K562 (cell line): ENCODE data around the gene DUSP10. TPM values are rescaled to one million over a fixed set of nuclear protein-coding genes. Genes with fewer than 3 reads are reported as not detected.
A peak's percentile ranks its signal among the peaks of the same experiment; 100 is the strongest.

Experiments used
- BHLHE40 ChIP-seq: IDR thresholded peaks from 2 replicates; pipeline ENCODE4 v1.6.1; 2011; ENCODE audit warnings: low read length, improper control_type of control experiment
- BRD9 ChIP-seq: fragments of 450-650 bp; IDR thresholded peaks from 2 replicates; pipeline ENCODE4 v1.6.1; 2018; ENCODE audit warnings: low read depth; ENCODE audit not compliant: partially characterized antibody
- HDAC1 ChIP-seq, 2 experiments: fragments of 450-650 bp; IDR thresholded peaks; 2 replicates each; pipeline ENCODE4 v1.6.1; 2016 to 2017; ENCODE audit warnings: inconsistent platforms in 1 of 2, mild to moderate bottlenecking in 1 of 2, moderate library complexity in 1 of 2
- JUND ChIP-seq, 2 experiments: IDR thresholded peaks; 2 replicates in 1 of 2; 3 replicates in 1 of 2; pipeline ENCODE4 v1.6.1; 2011; ENCODE audit warnings: borderline replicate concordance in 2 of 2, low read depth in 2 of 2, low read length in 2 of 2, improper control_type of control experiment in 1 of 2, missing biosample characterization in 1 of 2, missing genetic modification characterization in 1 of 2, missing genetic modification reagents in 1 of 2
- KAT8 ChIP-seq: fragments of 450-650 bp; IDR thresholded peaks from 2 replicates; pipeline ENCODE4 v1.6.1; 2016; ENCODE audit warnings: low read depth, mild to moderate bottlenecking
- NBN ChIP-seq: fragments of 450-650 bp; IDR thresholded peaks from 2 replicates; pipeline ENCODE4 v1.6.1; 2016; ENCODE audit warnings: low read depth, mild to moderate bottlenecking
- NR1H2 ChIP-seq: sonication (generic); formaldehyde crosslinking; IDR thresholded peaks from 2 replicates; pipeline ENCODE4 v1.4.0; 2020; ENCODE audit warnings: mild to moderate bottlenecking, missing genetic modification reagents
- PURB ChIP-seq: sonication (generic); formaldehyde crosslinking; IDR thresholded peaks from 2 replicates; pipeline ENCODE4 v1.9.0; 2021; ENCODE audit warnings: low read depth, mild to moderate bottlenecking, missing genetic modification reagents
- RNF2 ChIP-seq: sonication (generic); IDR thresholded peaks from 2 replicates; pipeline ENCODE4 v1.6.1; 2016
- SREBF2 ChIP-seq: sonication (generic); formaldehyde crosslinking; IDR thresholded peaks from 2 replicates; pipeline ENCODE4 v1.4.0; 2020; ENCODE audit warnings: mild to moderate bottlenecking, missing genetic modification reagents
- TEAD2 ChIP-seq: fragments of 450-650 bp; IDR thresholded peaks from 2 replicates; pipeline ENCODE4 v1.6.1; 2016; ENCODE audit warnings: missing genetic modification characterization, control low read depth, missing compliant biosample characterization
- ZKSCAN8 ChIP-seq: fragments of 200-800 bp; sonication (Bioruptor generic); IDR thresholded peaks from 2 replicates; pipeline ENCODE4 v1.6.1; 2016; ENCODE audit warnings: missing genetic modification characterization, missing compliant biosample characterization
- polyA plus RNA-seq, 8 experiments: library from polyadenylated mRNA; depleted of rRNA in 4 of 8; stranded (reverse) in 5 of 8; unstranded in 3 of 8; fragments of >200 nt; fragmentation: Nextera tagmentation in 2 of 8; fragmentation: Illumina TruSeq in 1 of 8; extraction: Ambion mirVana in 2 of 8; extraction: Trizol in 1 of 8; gene quantifications; 2 replicates each; pipeline versions ENCODE4 v1.2.1 to v1.2.3, GENCODE V29; 2011 to 2014; ENCODE audit warnings: inconsistent platforms in 1 of 8, missing spikeins in 1 of 8
- total RNA-seq, 7 experiments: library from RNA; depleted of rRNA in 6 of 7; stranded (reverse); fragments of >200 nt in 6 of 7; fragmentation: Illumina TruSeq in 2 of 7; extraction: Trizol in 2 of 7; gene quantifications; 2 replicates each; pipeline versions ENCODE4 v1.2.1 to v1.2.3, GENCODE V29; 2011 to 2021; ENCODE audit warnings: low replicate concordance in 1 of 7
- TF ChIP-seq, protein P1 (sequence below), 2 experiments: fragments of 450-650 bp in 1 of 2; sonication (generic) in 1 of 2; formaldehyde crosslinking in 1 of 2; IDR thresholded peaks in 1 of 2; conservative IDR thresholded peaks in 1 of 2; 2 replicates each; pipeline versions ENCODE4 v1.6.1 to v1.8.1; 2016 to 2023; ENCODE audit warnings: mild to moderate bottlenecking in 2 of 2, moderate library complexity in 2 of 2, inconsistent platforms in 1 of 2, missing genetic modification reagents in 1 of 2
- TF ChIP-seq, protein P2 (sequence below), 2 experiments: fragments of 150-350 bp in 1 of 2; IDR thresholded peaks; 2 replicates each; pipeline ENCODE4 v1.6.1; 2012 to 2016; ENCODE audit warnings: low read depth in 2 of 2, low read length in 2 of 2, mild to moderate bottlenecking in 1 of 2, moderate library complexity in 1 of 2

The DUSP10 gene
- total and polyA plus RNA-seq, 9 of the 15 experiments (the other 6 are each of a cell fraction or from before 2014, with no cell fraction given): 1.7 to 8.3 (median 6.1) TPM

- peak; percentile 85 for TF ChIP-seq JUND (IDR thresholded peaks at IDR 0.05; ENCODE audit: borderline replicate concordance, low read depth, low read length)
- peak; percentile 85; the same call in 1 of the 3 replicates for TF ChIP-seq JUND (tag; IDR thresholded peaks at IDR 0.05; ENCODE audit: borderline replicate concordance, low read depth, low read length)
- TF ChIP-seq RNF2: peak; percentile 99
- TF ChIP-seq PURB (CRISPR knock-in tag): no peak
- TF ChIP-seq NR1H2: no peak
- no peak for TF ChIP-seq SREBF2 (CRISPR knock-in tag)
- peak; percentile 37; the same call in 1 of the 2 replicates for TF ChIP-seq BHLHE40
- no peak for TF ChIP-seq KAT8
- TF ChIP-seq NBN: peak; percentile 89
- TF ChIP-seq HDAC1 (IDR thresholded peaks at IDR 0.05): peak in 1 of 2 experiments; percentile 52; a peak in 2 of 4 replicates
- TF ChIP-seq, protein P1, sequence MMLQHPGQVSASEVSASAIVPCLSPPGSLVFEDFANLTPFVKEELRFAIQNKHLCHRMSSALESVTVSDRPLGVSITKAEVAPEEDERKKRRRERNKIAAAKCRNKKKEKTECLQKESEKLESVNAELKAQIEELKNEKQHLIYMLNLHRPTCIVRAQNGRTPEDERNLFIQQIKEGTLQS (IDR thresholded peaks at IDR 0.05): peak; percentile 83
- TF ChIP-seq, protein P1 (CRISPR knock-in tag; conservative IDR thresholded peaks at IDR 0.05): no peak
- peak; percentile 85 for TF ChIP-seq BRD9
- peak; percentile 70 for TF ChIP-seq ZKSCAN8 (CRISPR knock-in tag)
- no peak for TF ChIP-seq TEAD2 (tag)
- TF ChIP-seq, protein P2, sequence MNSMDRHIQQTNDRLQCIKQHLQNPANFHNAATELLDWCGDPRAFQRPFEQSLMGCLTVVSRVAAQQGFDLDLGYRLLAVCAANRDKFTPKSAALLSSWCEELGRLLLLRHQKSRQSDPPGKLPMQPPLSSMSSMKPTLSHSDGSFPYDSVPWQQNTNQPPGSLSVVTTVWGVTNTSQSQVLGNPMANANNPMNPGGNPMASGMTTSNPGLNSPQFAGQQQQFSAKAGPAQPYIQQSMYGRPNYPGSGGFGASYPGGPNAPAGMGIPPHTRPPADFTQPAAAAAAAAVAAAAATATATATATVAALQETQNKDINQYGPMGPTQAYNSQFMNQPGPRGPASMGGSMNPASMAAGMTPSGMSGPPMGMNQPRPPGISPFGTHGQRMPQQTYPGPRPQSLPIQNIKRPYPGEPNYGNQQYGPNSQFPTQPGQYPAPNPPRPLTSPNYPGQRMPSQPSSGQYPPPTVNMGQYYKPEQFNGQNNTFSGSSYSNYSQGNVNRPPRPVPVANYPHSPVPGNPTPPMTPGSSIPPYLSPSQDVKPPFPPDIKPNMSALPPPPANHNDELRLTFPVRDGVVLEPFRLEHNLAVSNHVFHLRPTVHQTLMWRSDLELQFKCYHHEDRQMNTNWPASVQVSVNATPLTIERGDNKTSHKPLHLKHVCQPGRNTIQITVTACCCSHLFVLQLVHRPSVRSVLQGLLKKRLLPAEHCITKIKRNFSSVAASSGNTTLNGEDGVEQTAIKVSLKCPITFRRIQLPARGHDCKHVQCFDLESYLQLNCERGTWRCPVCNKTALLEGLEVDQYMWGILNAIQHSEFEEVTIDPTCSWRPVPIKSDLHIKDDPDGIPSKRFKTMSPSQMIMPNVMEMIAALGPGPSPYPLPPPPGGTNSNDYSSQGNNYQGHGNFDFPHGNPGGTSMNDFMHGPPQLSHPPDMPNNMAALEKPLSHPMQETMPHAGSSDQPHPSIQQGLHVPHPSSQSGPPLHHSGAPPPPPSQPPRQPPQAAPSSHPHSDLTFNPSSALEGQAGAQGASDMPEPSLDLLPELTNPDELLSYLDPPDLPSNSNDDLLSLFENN (IDR thresholded peaks at IDR 0.05; ENCODE audit: low read depth in 2 of 2, low read length in 2 of 2): peak in 1 of 2 experiments; percentile 81; a peak in 2 of 4 replicates
Observed at GRCh38 chr1:221708076-221708571, 33.8 kb downstream of the DUSP10 start (continued).
